DOHH2 (cell line): ENCODE results near the gene MYO18B.

Experiments used
- H3F3A ChIP-seq: fragments of 200-600 bp; sonication (generic), shearing (Covaris generic); 2 replicates; pipeline ENCODE4 v1.6.0; 2016; ENCODE audit warnings: antibody characterized with exemption, mild to moderate bottlenecking; ENCODE audit not compliant: control insufficient read depth, insufficient read depth
- H3K27ac ChIP-seq: fragments of 200-600 bp; sonication (generic); 2 replicates; pipeline ENCODE4 v1.5.1; 2014; ENCODE audit warnings: low read depth, mild to moderate bottlenecking, low read length, moderate library complexity
- H3K27me3 ChIP-seq: fragments of 200-600 bp; sonication (generic); 2 replicates; pipeline ENCODE4 v1.6.1; 2014; ENCODE audit warnings: mild to moderate bottlenecking, low read length, mixed read lengths; ENCODE audit not compliant: control insufficient read depth
- H3K36me3 ChIP-seq: fragments of 200-600 bp; sonication (generic); 2 replicates; pipeline ENCODE4 v1.6.1; 2014; ENCODE audit warnings: mild to moderate bottlenecking, low read length, moderate library complexity, mixed read lengths; ENCODE audit not compliant: control insufficient read depth
- H3K4me1 ChIP-seq: fragments of 200-600 bp; sonication (generic); 2 replicates; pipeline ENCODE4 v1.6.1; 2014; ENCODE audit warnings: mild to moderate bottlenecking, low read length, mixed read lengths; ENCODE audit not compliant: control insufficient read depth
- H3K4me2 ChIP-seq: fragments of 200-600 bp; sonication (generic); 2 replicates; pipeline ENCODE4 v1.6.0; 2014; ENCODE audit warnings: mild to moderate bottlenecking, low read length, moderate library complexity
- H3K4me3 ChIP-seq: fragments of 200-600 bp; sonication (generic); 2 replicates; pipeline ENCODE4 v1.5.1; 2014; ENCODE audit warnings: mild to moderate bottlenecking, low read length, mixed read lengths
- H3K79me2 ChIP-seq: fragments of 200-600 bp; sonication (generic); 2 replicates; pipeline ENCODE4 v1.6.1; 2014; ENCODE audit warnings: mild to moderate bottlenecking, low read length, mixed read lengths; ENCODE audit not compliant: control insufficient read depth
- H3K9me2 ChIP-seq: fragments of 200-600 bp; sonication (generic); replicated peaks from 2 replicates; pipeline ENCODE4 v1.6.1; 2014; ENCODE audit warnings: mild to moderate bottlenecking, low read length, mixed read lengths; ENCODE audit not compliant: control insufficient read depth
- H3K9me3 ChIP-seq: fragments of 200-600 bp; sonication (generic); 2 replicates; pipeline ENCODE4 v1.6.1; 2014; ENCODE audit warnings: antibody characterized with exemption, low read length, mixed read lengths; ENCODE audit not compliant: control insufficient read depth, insufficient read depth
- H4K20me1 ChIP-seq: fragments of 200-600 bp; sonication (generic); 2 replicates; pipeline ENCODE4 v1.6.0; 2014; ENCODE audit warnings: low read depth, mild to moderate bottlenecking, antibody characterized with exemption, low read length, moderate library complexity; ENCODE audit not compliant: control insufficient read depth, insufficient read depth
- EZH2phosphoT487 ChIP-seq: fragments of 200-600 bp; sonication (generic); IDR thresholded peaks from 2 replicates; pipeline ENCODE4 v1.6.1; 2017; ENCODE audit warnings: borderline replicate concordance, mild to moderate bottlenecking, antibody characterized with exemption, low read length, moderate library complexity, mixed read lengths
- TF ChIP-seq, protein P1 (sequence below): fragments of 200-600 bp; sonication (generic); IDR thresholded peaks from one replicate; pipeline ENCODE4 v1.5.1; 2014; ENCODE audit warnings: antibody characterized with exemption, mild to moderate bottlenecking, low read depth, low read length; ENCODE audit not compliant: poor library complexity, severe bottlenecking

The MYO18B gene

DNA sequence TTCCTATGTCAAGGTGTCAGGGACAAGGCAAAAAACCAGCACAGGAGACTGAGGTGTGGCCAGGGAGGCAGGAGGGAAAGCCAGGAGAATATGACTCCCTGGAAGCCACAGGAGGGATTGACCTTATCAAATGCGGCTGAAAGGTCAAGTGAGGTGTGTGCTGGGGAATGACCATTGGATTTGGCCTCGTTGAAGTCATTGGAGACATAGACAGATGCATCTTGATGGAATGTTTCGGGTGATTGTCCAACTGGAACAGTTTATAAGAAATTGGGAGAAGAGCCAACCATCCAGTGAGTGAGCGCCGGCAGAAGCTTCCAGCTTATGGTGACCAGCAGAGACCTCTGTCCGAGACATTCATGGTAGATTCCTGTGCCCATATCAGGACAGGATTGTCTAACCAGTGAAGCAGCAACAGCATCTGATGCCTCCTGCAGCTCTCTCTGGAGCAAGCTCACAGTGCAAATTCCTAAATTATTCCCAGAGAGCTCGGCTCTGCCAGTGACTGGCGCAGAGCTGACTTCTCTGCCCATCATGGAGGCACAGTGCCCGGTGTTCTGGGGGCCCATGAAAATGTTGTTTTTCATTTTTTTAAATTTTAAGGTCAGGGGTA, 95.4 kb downstream of the MYO18B start:
- Histone ChIP-seq H3K79me2 (no peaks in the 10 kb centered on the region), H3K36me3 (no peaks in the 10 kb centered on the region), H4K20me1 (no peaks in the 10 kb centered on the region), H3F3A (no peaks in the 10 kb centered on the region), H3K4me3 (no peak overlapping the region), H3K27me3 (no peaks in the 10 kb centered on the region), H3K9me2 (no peaks in the 10 kb centered on the region), H3K27ac (no peak overlapping the region), H3K4me1 (no peaks in the 10 kb centered on the region), H3K4me2 (no peak overlapping the region), H3K9me3 (no peaks in the 10 kb centered on the region)
- no peak for TF ChIP-seq EZH2phosphoT487
- TF ChIP-seq, protein P1, sequence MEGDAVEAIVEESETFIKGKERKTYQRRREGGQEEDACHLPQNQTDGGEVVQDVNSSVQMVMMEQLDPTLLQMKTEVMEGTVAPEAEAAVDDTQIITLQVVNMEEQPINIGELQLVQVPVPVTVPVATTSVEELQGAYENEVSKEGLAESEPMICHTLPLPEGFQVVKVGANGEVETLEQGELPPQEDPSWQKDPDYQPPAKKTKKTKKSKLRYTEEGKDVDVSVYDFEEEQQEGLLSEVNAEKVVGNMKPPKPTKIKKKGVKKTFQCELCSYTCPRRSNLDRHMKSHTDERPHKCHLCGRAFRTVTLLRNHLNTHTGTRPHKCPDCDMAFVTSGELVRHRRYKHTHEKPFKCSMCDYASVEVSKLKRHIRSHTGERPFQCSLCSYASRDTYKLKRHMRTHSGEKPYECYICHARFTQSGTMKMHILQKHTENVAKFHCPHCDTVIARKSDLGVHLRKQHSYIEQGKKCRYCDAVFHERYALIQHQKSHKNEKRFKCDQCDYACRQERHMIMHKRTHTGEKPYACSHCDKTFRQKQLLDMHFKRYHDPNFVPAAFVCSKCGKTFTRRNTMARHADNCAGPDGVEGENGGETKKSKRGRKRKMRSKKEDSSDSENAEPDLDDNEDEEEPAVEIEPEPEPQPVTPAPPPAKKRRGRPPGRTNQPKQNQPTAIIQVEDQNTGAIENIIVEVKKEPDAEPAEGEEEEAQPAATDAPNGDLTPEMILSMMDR: no peak

DNA sequence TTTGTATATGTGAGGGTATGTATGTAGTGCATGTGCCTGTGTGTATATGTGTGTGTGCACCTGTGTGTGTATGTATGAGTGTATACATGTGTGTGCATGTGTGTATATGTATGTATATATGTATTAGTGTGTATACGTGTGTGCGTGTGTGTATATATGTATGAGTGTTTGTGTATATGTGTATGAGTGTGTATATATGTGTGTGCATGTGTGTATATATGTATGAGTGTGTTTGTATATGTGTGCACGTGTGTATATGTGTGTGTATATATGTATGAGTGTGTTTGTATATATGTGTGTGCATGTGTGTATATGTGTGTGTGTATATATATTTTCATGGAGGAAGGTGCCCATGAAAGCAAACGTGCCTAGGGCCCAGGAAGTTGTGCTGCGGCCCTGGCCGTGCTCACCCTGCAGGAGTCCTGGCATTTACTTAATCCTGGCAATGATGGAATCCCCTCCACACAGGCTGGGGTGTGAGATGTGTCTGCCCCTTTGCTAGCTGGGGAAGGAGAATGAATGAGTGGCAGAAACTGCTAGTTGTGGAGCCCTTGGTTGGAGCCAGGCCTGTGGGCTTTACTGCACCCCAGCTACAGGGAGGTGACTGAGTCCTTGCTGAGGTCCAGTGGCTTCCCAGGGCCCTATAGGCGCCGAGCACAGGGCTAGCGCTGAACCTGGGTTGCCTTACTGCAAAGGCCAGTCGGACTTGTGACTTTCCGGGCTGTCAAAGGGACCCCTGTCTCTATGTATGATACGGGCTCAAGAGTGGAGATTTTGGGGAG, 97.2 kb downstream of the MYO18B start:
- no peaks in the 10 kb centered on the region for H3K27me3 ChIP-seq
- TF ChIP-seq, protein P1: no peak
- TF ChIP-seq EZH2phosphoT487: no peak

DNA sequence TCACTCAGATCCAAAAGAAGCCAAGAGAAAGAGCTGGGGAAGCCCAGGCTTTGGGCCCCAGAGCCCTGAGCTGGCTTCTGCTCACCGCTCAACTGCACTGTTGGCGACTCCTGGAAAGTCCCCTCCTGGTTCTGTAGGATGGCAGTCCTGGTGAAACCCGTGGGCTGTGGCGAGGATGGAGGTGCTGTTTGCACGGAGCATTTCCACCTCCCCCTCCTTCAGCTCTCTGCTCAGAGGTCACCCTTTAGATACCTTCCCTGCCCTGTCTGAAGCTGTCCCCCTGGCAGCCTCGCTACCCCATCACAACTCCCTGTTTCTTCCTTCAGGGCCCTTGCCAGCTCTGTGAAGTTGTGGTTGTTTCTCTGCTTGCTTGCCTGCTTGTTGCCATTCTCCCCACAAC, 97.8 kb downstream of the MYO18B start:
- Histone ChIP-seq H3K36me3 (no peaks in the 10 kb centered on the region), H3K79me2 (no peaks in the 10 kb centered on the region), H3K9me2 (no peaks in the 10 kb centered on the region), H3K27me3 (no peaks in the 10 kb centered on the region), H3K9me3 (no peaks in the 10 kb centered on the region), H4K20me1 (no peaks in the 10 kb centered on the region), H3K4me1 (no peaks in the 10 kb centered on the region), H3K27ac (no peak overlapping the region), H3F3A (no peaks in the 10 kb centered on the region), H3K4me2 (no peak overlapping the region), H3K4me3 (no peak overlapping the region)
- no peak for TF ChIP-seq EZH2phosphoT487
- TF ChIP-seq, protein P1: no peak

More for the DNA sequence above, 97.2 kb downstream of the MYO18B start:
- Histone ChIP-seq H4K20me1 (no peaks in the 10 kb centered on the region), H3K9me3 (no peaks in the 10 kb centered on the region), H3K79me2 (no peaks in the 10 kb centered on the region), H3K4me2 (no peak overlapping the region), H3F3A (no peaks in the 10 kb centered on the region), H3K9me2 (no peaks in the 10 kb centered on the region), H3K4me3 (no peak overlapping the region), H3K4me1 (no peaks in the 10 kb centered on the region), H3K36me3 (no peaks in the 10 kb centered on the region), H3K27ac (no peak overlapping the region)
